ENCODE measurements around the gene MYB.

MYB gene

DNA sequence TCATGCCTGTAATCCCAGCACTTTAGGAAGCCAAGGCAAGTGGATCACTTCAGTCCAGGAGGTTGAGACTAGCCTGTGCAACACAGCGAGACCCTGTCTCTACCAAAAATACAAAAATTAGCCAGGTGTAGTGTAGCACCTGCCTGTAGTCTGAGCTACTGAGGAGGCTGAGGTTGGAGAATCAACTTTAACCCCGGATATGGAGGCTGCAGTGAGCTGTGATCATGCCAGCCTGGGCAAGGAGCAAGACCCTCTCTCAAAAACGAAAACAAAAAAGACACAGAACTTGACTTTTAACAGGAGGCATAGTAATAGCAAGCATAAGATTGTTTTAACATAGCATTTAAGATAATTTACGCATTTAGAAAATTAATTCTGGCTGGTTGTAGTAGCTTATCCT is 32.5 kb downstream of the MYB start:
- Histone ChIP-seq H3K27me3 (ENCODE audit: insufficient read depth, low read length, poor library complexity, severe bottlenecking) (no peaks in the 10 kb centered on the region), H4K20me1 (ENCODE audit: insufficient read depth, low read length, poor library complexity, severe bottlenecking) (peaks cover 77% of the 10 kb centered on the region), H3K79me2 (ENCODE audit: insufficient read depth, low read length) (peaks cover 72% of the 10 kb centered on the region), H3K36me3 (ENCODE audit: insufficient read depth, low read length) (peaks cover 93% of the 10 kb centered on the region), H3K4me2 (ENCODE audit: low read depth, low read length, poor library complexity, severe bottlenecking) (no peak overlapping the region), H3K9me2 (replicated peaks; ENCODE audit: low read depth, low read length) (no peaks in the 10 kb centered on the region), H3K4me3 (ENCODE audit: low read length, poor library complexity, severe bottlenecking) (no peak overlapping the region), H3K9ac (ENCODE audit: low read depth, low read length, poor library complexity, severe bottlenecking) (peak overlapping the region; percentile 10), H3K9me3 (ENCODE audit: insufficient read depth, low read depth, low read length) (no peaks in the 10 kb centered on the region), H2AFZ (ENCODE audit: low read length) (no peak overlapping the region), H3F3A (ENCODE audit: low read depth) (peaks cover 40% of the 10 kb centered on the region), H3K4me1 (ENCODE audit: insufficient read depth, low read length, poor library complexity, severe bottlenecking) (peaks cover 59% of the 10 kb centered on the region)
- TF ChIP-seq, protein P1, sequence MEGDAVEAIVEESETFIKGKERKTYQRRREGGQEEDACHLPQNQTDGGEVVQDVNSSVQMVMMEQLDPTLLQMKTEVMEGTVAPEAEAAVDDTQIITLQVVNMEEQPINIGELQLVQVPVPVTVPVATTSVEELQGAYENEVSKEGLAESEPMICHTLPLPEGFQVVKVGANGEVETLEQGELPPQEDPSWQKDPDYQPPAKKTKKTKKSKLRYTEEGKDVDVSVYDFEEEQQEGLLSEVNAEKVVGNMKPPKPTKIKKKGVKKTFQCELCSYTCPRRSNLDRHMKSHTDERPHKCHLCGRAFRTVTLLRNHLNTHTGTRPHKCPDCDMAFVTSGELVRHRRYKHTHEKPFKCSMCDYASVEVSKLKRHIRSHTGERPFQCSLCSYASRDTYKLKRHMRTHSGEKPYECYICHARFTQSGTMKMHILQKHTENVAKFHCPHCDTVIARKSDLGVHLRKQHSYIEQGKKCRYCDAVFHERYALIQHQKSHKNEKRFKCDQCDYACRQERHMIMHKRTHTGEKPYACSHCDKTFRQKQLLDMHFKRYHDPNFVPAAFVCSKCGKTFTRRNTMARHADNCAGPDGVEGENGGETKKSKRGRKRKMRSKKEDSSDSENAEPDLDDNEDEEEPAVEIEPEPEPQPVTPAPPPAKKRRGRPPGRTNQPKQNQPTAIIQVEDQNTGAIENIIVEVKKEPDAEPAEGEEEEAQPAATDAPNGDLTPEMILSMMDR (conservative IDR thresholded peaks at IDR 0.05; ENCODE audit: low read length), result no peak
- no peak for TF ChIP-seq EZH2phosphoT487 (IDR thresholded peaks at IDR 0.05; ENCODE audit: borderline replicate concordance)

DNA sequence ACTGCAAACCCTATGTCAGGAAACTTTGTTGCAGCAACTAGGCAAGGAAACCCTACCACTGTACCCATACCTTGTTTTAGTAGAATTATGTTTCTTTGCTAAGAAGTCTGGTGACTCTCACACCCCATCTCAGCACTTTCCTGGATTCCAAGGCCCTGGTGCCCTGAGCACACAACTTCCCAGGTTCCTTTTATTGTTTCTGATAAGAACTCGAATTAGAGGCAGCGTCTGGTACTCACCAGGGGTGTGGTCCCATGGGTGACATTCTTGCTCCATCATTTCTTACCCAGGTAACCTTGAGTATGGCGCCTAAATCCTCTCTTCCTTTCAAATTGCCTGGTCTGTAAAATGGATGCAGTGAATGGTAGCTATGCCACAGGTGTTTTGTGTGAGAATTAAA is 34.1 kb downstream of the MYB start:
- peaks cover 93% of the 10 kb centered on the region for H3K36me3 ChIP-seq (ENCODE audit: insufficient read depth, low read length)
- H3K79me2 ChIP-seq (ENCODE audit: insufficient read depth, low read length), result peaks cover 57% of the 10 kb centered on the region
- H3K4me1 ChIP-seq (ENCODE audit: insufficient read depth, low read length, poor library complexity, severe bottlenecking), result peaks cover 43% of the 10 kb centered on the region
- no peaks in the 10 kb centered on the region for H3K27me3 ChIP-seq (ENCODE audit: insufficient read depth, low read length, poor library complexity, severe bottlenecking)
- H4K20me1 ChIP-seq (ENCODE audit: insufficient read depth, low read length, poor library complexity, severe bottlenecking), result peaks cover 66% of the 10 kb centered on the region
- H3K9ac ChIP-seq (ENCODE audit: low read depth, low read length, poor library complexity, severe bottlenecking), result no peak overlapping the region
- H3K9me2 ChIP-seq (replicated peaks; ENCODE audit: low read depth, low read length), result no peaks in the 10 kb centered on the region
- H3K4me2 ChIP-seq (ENCODE audit: low read depth, low read length, poor library complexity, severe bottlenecking), result no peak overlapping the region
- H3K4me3 ChIP-seq (ENCODE audit: low read length, poor library complexity, severe bottlenecking), result no peak overlapping the region
- no peaks in the 10 kb centered on the region for H3K9me3 ChIP-seq (ENCODE audit: insufficient read depth, low read depth, low read length)
- no peak overlapping the region for H2AFZ ChIP-seq (ENCODE audit: low read length)
- no peak for TF ChIP-seq EZH2phosphoT487 (IDR thresholded peaks at IDR 0.05; ENCODE audit: borderline replicate concordance)
- TF ChIP-seq, protein P1 (conservative IDR thresholded peaks at IDR 0.05; ENCODE audit: low read length), result no peak
- peaks cover 38% of the 10 kb centered on the region for H3F3A ChIP-seq (ENCODE audit: low read depth)

DNA sequence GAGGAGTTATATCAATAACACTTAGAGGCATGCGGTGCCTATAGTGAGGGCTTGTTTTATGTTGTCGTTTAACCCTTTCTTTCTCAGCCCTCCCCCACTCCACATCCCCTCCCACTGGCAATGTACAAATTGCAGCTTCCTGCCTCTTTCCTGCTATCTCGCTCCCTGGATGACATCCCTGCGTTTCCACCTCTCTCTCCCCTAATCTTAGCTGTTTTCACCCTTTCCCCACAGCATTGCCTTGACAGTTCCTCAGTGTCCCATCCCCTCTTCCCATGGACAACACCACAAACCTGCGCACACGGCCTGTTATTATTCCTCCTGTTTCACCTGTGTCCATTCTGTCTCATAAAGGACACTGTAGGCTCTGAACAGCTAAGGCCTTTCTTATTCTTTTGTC is 34.5 kb downstream of the MYB start:
- Histone ChIP-seq H3K9ac (ENCODE audit: low read depth, low read length, poor library complexity, severe bottlenecking) (no peak overlapping the region), H3K4me2 (ENCODE audit: low read depth, low read length, poor library complexity, severe bottlenecking) (no peak overlapping the region), H3K9me3 (ENCODE audit: insufficient read depth, low read depth, low read length) (no peaks in the 10 kb centered on the region), H3K36me3 (ENCODE audit: insufficient read depth, low read length) (peaks cover 93% of the 10 kb centered on the region), H2AFZ (ENCODE audit: low read length) (no peak overlapping the region), H3K79me2 (ENCODE audit: insufficient read depth, low read length) (peaks cover 53% of the 10 kb centered on the region), H3K9me2 (replicated peaks; ENCODE audit: low read depth, low read length) (no peaks in the 10 kb centered on the region), H3K4me1 (ENCODE audit: insufficient read depth, low read length, poor library complexity, severe bottlenecking) (peaks cover 39% of the 10 kb centered on the region), H3K4me3 (ENCODE audit: low read length, poor library complexity, severe bottlenecking) (no peak overlapping the region), H4K20me1 (ENCODE audit: insufficient read depth, low read length, poor library complexity, severe bottlenecking) (peaks cover 62% of the 10 kb centered on the region), H3F3A (ENCODE audit: low read depth) (peaks cover 39% of the 10 kb centered on the region), H3K27me3 (ENCODE audit: insufficient read depth, low read length, poor library complexity, severe bottlenecking) (no peaks in the 10 kb centered on the region)
- TF ChIP-seq, protein P1 (conservative IDR thresholded peaks at IDR 0.05; ENCODE audit: low read length), result no peak
- TF ChIP-seq EZH2phosphoT487 (IDR thresholded peaks at IDR 0.05; ENCODE audit: borderline replicate concordance), result no peak
